Left lung (tissue), 10 donors: ENCODE data around the gene DAZAP1. TPM values are rescaled to one million over a fixed set of nuclear protein-coding genes. Genes with fewer than 3 reads are reported as not detected.
"Not testable (repeated sequence)": the region's sequence is repeated elsewhere in the genome, so short reads cannot be mapped to it uniquely, and the experiment has no call there.

Experiments
- ATAC-seq: fragments of 200-7000 bp; cut with Tn5 transposase; one replicate; pipeline ENCODE4 v1.9.1; 2020; ENCODE audit warnings: moderate library complexity
- DNase-seq, 4 donors: peaks; one replicate each; pipeline ENCODE4 v3.0.0-alpha.2; 2013 to 2020
- H3K27ac ChIP-seq, 2 donors: fragments of 200-600 bp; sonication (generic) in 1 of 2; one replicate each; pipeline versions ENCODE4 v1.5.0 to v1.8.0; 2020 to 2021
- H3K27me3 ChIP-seq, 2 donors: fragments of 200-600 bp; sonication (generic) in 1 of 2; one replicate each; pipeline versions ENCODE4 v1.5.0 to v1.8.0; 2020 to 2021
- H3K36me3 ChIP-seq, 2 donors: fragments of 200-600 bp; sonication (generic) in 1 of 2; one replicate each; pipeline versions ENCODE4 v1.5.0 to v1.8.0; 2020 to 2021
- H3K4me1 ChIP-seq, 2 donors: fragments of 200-600 bp; one replicate each; pipeline ENCODE4 v1.8.0; 2021
- H3K4me3 ChIP-seq, 2 donors: fragments of 200-600 bp; sonication (generic) in 1 of 2; one replicate each; pipeline versions ENCODE4 v1.5.0 to v1.8.0; 2020 to 2021; ENCODE audit warnings: mild to moderate bottlenecking in 1 of 2
- H3K9me3 ChIP-seq, 2 donors: fragments of 200-600 bp; sonication (generic) in 1 of 2; one replicate each; pipeline versions ENCODE4 v1.5.0 to v1.8.0; 2020 to 2021
- intact Hi-C, 2 donors: fragments of 100-400 bp; cut with DNase I; formaldehyde crosslinking; loops; one replicate each; pipeline versions ENCODE4 v1.11.2 to v1.14.2; 2022
- polyA plus RNA-seq, 6 donors: library from polyadenylated mRNA; unstranded; fragments of 120-200 nt; gene quantifications; one replicate each; pipeline ENCODE4 v1.2.1, GENCODE V29; 2013; ENCODE audit not compliant: insufficient read length in 6 of 6
- total RNA-seq, 2 donors: library from RNA; stranded (reverse); fragmentation: NEBNext Ultra II Directional; extraction: Animal tissue kit (Norgen Biotek cat#: 25700); gene quantifications; one replicate each; pipeline ENCODE4 v1.2.1, GENCODE V29; 2021
- TF ChIP-seq, protein P1 (sequence below), 2 donors: fragments of 200-600 bp; sonication (generic) in 1 of 2; IDR thresholded peaks; one replicate each; pipeline versions ENCODE4 v1.5.0 to v1.8.0; 2021; ENCODE audit warnings: antibody characterized with exemption in 2 of 2
- donor health status: DM: no; HTN: yes; CAD: no.
- donor health status: DM: no; HTN: no; CAD: no.

DAZAP1 gene
- total and polyA plus RNA-seq, 8 donors, result 86.4 to 132 (median 93.7) TPM

DNA sequence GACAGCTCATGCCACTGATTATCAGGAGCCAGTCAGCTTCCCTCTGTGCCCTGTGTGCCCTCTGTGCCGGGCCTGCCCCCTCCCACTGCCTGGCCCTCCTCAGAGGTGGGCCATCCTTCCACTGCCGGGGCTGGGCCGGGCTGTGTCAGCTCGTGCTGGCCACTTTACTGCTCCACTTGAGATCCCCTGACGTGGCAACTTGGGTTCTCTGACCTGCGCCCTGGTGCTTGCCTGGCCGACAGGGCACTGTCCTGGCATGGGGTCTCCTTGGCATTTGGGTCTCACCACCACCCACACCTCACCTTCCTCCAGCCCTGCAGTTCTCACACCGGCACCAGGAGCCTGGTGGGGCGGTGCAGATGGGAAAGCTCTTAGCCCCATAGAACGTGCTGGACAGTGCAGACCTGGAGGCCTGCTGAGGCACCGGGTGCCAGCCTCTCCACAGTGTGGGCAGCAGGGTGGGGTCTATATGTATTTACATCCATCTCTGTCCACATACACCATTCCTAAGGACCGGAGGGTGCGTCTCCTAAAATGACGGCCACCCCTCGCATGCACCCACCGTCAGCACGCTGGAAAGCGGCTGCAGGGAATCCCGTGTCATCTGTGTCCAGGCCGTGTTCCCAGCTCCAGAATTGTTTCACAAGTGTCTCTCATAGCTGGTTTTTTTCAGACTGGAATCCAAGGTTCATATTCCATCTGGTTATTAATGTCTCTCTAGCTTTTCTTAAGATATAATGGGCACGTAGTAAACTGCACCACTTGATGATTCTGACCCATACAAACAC lies 11.8 kb downstream of the DAZAP1 start:
- H3K27me3 ChIP-seq, result no peaks in the 10 kb centered on the region
- no peak overlapping the region for H3K4me3 ChIP-seq
- no peak overlapping the region for H3K27ac ChIP-seq
- H3K4me1 ChIP-seq, result peaks cover 29 to 46% of the 10 kb centered on the region in 2 donors
- TF ChIP-seq, protein P1, sequence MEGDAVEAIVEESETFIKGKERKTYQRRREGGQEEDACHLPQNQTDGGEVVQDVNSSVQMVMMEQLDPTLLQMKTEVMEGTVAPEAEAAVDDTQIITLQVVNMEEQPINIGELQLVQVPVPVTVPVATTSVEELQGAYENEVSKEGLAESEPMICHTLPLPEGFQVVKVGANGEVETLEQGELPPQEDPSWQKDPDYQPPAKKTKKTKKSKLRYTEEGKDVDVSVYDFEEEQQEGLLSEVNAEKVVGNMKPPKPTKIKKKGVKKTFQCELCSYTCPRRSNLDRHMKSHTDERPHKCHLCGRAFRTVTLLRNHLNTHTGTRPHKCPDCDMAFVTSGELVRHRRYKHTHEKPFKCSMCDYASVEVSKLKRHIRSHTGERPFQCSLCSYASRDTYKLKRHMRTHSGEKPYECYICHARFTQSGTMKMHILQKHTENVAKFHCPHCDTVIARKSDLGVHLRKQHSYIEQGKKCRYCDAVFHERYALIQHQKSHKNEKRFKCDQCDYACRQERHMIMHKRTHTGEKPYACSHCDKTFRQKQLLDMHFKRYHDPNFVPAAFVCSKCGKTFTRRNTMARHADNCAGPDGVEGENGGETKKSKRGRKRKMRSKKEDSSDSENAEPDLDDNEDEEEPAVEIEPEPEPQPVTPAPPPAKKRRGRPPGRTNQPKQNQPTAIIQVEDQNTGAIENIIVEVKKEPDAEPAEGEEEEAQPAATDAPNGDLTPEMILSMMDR (IDR thresholded peaks at IDR 0.05), result no peak
- intact Hi-C loops, result no loop called here
- ATAC-seq (no peak), DNase-seq (peak in 1 of 4 donors; percentile 63)
- H3K9me3 ChIP-seq, result no peaks in the 10 kb centered on the region
- peaks cover 0 to 69% of the 10 kb centered on the region in 2 donors for H3K36me3 ChIP-seq

DNA sequence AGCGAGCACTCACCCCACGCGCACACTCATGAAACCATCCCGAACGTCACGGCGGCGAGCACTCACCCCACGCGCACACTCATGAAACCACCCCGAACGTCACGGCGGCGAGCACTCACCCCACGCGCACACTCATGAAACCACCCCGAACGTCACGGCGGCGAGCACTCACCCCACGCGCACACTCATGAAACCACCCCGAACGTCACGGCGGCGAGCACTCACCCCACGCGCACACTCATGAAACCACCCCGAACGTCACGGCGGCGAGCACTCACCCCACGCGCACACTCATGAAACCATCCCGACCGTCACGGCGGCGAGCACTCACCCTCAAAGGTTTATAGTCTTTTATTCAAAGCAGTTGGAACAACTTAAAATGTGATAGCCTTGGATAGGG lies 12.7 kb downstream of the DAZAP1 start:
- peaks cover 0 to 76% of the 10 kb centered on the region in 2 donors for H3K36me3 ChIP-seq
- intact Hi-C loops, H3K27ac ChIP-seq, ATAC-seq, H3K9me3 ChIP-seq, H3K27me3 ChIP-seq, H3K4me3 ChIP-seq, DNase-seq: not testable (repeated sequence)
- peaks cover 22 to 36% of the 10 kb centered on the region in 2 donors for H3K4me1 ChIP-seq

DNA sequence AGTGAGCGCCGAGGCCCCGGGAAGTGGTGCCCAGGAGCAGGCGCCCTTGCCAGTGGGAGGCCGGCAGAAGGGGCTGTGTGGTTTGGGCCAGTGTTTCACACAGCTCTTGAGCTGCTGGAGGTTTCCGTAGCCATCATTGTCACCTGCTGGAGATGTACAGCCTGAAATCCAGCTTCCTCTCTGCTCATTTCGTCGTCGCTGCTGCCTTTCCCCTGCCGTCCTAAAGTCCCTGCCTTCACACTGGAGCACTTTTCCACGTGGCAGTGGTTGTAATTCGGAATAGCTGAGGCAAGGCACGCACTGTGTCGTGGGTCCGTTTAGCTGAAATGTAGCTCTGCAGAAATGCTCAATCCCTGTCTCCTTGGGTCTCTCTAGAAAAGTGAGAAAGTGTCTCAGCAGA lies 13.2 kb downstream of the DAZAP1 start:
- no peak overlapping the region for H3K4me3 ChIP-seq
- no peak for DNase-seq
- peaks cover 22 to 33% of the 10 kb centered on the region in 2 donors for H3K4me1 ChIP-seq
- H3K27me3 ChIP-seq, result no peaks in the 10 kb centered on the region
- peaks cover 0 to 81% of the 10 kb centered on the region in 2 donors for H3K36me3 ChIP-seq
- intact Hi-C loops, result no loop called here
- TF ChIP-seq, protein P1 (IDR thresholded peaks at IDR 0.05), result no peak
- no peak overlapping the region for H3K27ac ChIP-seq
- no peak for ATAC-seq
- H3K9me3 ChIP-seq, result no peaks in the 10 kb centered on the region

DNA sequence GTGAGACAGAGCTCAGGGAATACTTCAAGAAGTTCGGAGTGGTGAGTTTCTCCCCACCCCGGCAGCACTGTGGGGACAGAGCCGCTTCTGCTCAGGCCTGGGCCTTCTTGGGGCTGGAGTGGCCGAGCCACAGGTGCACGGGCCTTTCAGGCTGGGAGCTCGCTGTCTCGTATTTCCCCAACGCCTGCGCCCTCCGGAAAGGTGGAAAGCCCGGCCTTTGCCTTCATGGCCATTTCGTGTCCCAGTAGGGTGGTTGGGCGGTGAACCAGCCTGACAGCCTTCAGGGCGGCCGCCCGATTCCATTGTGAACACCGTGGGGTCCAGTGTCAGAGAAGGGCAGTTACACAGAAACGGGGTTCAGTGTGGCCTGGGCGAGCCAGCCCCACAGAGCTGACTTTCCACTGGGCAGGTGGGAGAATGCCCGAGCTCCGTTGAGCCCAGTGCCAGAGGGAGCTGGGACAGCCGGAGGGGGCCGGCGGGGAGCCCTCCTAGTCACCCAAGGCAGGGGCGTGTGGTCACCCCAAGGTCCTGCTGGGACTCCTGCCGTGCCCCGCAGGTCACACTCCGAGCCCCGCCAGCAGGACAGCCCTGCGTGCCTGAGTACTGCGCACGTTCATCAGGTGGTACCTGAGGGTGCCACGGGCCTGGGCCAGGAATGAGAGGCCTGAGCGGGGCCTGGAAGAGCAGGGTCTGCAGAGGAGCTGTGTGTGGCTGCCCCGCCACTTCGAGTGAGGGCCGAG lies 14.0 kb downstream of the DAZAP1 start:
- TF ChIP-seq, protein P1 (IDR thresholded peaks at IDR 0.05), result no peak
- Histone ChIP-seq H3K9me3 (no peaks in the 10 kb centered on the region), H3K4me3 (no peak overlapping the region), H3K27me3 (no peaks in the 10 kb centered on the region), H3K27ac (no peak overlapping the region), H3K36me3 (peaks cover 0 to 87% of the 10 kb centered on the region in 2 donors), H3K4me1 (peaks cover 14 to 25% of the 10 kb centered on the region in 2 donors)
- intact Hi-C loops, result no loop called here
- no peak for DNase-seq
- no peak for ATAC-seq

DNA sequence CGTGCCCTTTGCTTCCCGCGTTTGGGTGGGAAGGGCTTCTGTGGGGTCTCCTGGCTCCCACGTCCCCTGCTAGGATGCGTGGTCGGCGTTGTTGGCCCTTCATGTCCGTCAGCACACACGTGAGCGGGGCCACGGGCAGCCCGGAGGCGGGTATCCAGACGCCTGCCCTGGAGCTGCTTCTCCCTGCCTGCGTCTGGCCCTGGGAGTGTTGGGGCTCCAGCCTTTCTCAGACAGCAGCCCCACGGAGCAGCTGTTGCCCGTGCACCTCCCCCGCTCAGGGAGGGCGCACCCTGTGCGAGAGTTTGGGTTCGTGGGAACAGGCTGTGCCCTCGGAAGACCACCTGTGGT lies 14.5 kb downstream of the DAZAP1 start:
- no peak overlapping the region for H3K27ac ChIP-seq
- H3K4me3 ChIP-seq, result no peak overlapping the region
- ATAC-seq (no peak), DNase-seq (peak in 1 of 4 donors; percentile 65)
- H3K4me1 ChIP-seq, result peaks cover 8 to 19% of the 10 kb centered on the region in 2 donors
- H3K27me3 ChIP-seq, result no peaks in the 10 kb centered on the region
- TF ChIP-seq, protein P1 (IDR thresholded peaks at IDR 0.05), result no peak
- intact Hi-C loops, result no loop called here
- H3K36me3 ChIP-seq, result peaks cover 0 to 90% of the 10 kb centered on the region in 2 donors
- no peaks in the 10 kb centered on the region for H3K9me3 ChIP-seq
